GM19025 (cell line): ENCODE measurements around the gene BCAS3.
"Not testable (repeated sequence)": the region's sequence is repeated elsewhere in the genome, so short reads cannot be mapped to it uniquely, and the experiment has no call there.

Experiments
- ATAC-seq: cut with Tn5 transposase; IDR thresholded peaks from one replicate; pipeline ENCODE4 v1.9.1; 2021; ENCODE audit warnings: mild to moderate bottlenecking, low read depth, moderate library complexity; ENCODE audit not compliant: unreplicated experiment

BCAS3 gene

DNA sequence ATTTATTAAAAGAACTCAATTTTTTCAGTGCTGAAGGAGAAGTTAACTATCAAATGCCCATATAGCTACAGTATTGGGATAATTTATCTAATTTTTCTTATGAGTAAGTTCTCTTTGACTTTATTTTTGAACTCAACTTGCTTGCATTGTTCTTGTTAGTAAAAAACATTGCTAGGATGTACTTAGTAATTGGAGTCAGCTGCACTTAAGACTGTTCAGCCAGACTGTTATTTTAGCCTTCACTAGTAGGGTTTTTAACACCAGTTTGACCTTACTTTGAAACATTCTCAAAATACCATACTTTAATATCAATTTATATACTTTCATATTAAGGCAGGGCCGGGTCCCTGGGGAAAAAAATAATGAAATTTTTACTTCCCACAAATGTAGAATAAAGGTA is 465.4 kb downstream of the BCAS3 start:
- no peak for ATAC-seq

DNA sequence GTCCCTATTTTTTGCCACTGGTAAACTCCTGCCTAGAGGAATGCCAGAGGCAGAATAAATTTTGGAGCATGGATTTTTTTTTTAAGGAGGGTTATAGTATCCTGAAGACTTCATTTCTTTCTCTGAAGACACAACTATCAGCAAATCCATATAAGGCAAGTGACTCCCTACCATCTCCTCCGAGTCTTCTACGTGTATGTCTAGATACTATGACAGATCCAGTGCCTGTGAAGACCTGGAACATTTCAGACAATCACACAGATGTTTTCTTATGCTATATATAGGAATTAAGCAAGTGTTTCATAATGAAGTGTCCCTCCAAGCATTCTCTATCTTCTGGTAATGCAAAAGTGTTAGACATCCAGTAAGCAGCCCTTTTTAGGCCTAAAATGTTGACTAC is 466.5 kb downstream of the BCAS3 start:
- ATAC-seq: no peak

DNA sequence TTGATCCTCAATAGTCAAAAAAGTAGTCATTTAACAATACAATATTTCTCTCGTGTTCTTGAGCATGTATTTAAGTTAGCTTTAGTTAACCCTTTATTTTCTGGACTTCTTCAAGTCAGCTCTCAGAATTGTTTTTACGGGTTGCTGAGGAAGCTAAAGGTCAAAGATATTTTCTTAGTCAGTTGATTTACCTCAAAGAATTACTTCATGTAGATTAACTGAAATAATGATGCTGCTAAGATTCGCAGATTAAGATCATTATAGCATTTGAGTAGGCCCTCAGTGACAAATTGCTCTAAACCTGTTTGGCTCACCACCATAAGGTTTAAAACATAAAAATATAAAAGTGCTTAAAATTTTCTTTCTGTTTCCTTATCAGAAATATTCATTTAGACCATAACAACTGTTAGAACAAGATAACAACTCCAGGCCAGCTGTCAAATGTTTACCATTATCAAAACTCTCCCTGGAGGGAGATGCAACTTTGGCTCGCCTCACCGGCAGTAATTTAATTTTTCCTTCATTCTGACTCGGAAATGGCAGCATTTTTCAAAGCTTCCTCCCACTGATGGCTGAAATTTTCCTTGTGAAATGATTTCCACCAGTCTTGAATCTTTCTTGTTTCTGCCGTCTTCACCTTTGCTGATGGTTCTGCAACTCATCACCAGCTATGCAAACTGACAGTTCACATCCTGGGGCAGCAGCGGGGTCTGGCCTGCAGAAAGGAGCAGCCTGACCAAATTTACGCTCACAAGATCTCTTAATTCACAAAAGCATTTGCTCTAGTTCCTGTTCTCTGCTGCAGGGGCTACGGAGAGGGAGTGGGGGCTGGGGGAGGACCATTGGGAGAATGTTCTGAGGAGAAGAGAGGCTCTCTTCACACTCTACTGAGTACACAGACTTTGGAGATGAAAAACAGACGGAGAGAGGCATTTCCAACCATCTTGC is 467.2 kb downstream of the BCAS3 start:
- no peak for ATAC-seq

DNA sequence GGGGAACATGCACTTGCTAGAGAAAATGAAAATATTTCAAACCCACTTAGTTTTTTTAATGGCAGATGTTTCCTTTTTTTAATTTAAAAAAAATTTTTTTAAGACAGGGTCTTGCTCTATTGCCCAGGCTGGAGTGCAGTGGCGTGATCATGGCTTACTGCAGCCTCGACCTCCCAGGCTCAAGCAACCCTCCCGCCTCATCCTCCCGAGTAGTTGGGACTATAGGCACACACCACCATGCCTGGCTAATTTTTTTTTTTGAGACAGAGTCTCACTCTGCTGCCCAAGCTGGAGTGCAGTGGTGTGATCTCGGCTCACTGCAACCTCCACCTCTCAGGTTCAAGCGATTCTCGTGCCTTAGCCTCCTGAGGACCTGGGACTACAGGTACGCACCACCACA is 469.2 kb downstream of the BCAS3 start:
- ATAC-seq: not testable (repeated sequence)

DNA sequence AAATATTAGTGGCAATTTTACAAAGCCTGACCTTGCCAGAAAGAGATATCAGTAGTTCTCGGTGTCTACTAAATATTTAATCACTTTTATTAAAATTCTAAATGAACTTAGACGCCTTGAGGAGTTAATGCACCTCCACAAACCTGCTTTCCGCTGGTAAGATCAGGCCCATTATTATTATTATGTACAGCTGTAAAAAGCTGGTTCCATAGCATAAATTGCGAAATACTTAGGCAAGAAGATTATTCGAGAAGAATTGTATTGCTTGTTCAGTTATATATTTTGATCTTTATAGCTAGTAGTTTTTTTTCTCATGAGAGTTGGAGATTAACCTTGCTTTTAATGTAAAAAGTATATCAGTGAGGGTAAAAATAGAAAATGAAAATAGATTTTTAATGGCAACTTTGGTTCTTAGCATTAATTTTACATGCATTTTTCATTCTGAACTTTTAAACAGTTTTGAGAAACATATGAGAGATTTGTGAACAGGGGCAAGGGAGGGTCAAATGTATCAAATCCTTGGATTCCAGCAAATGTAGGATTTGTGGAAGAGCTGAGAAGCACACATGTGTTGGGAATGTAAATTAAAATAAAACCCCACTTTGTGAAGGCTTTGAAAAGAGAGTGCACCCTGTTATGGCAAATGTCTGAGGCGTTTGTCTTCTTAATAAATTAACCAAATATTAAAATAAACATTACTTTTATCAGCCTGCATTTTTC is 471.6 kb downstream of the BCAS3 start:
- no peak for ATAC-seq

DNA sequence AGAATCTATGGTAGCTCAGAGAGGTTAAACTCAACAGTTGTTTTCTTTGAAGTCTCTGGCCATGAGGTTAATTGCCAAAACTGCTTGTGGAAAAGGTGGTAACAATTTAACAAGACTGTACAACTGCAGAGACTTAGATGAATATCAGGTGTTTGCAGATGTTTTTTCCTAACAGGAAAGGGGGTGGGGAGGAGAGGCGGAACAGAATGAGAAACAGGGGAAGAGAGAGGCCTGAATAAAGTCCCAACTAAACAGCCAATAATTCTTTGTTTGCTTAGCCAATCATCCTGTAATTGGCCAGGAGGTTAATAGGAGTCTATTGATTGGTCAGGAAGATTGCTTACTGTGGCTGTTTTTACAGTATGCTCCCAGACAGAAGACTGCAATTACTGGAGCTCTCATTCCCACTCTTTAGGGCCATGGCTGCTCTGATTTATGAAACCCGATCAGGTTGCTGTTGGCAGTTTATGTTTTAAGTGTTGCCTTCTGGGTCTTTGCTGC is 472.3 kb downstream of the BCAS3 start:
- no peak for ATAC-seq

DNA sequence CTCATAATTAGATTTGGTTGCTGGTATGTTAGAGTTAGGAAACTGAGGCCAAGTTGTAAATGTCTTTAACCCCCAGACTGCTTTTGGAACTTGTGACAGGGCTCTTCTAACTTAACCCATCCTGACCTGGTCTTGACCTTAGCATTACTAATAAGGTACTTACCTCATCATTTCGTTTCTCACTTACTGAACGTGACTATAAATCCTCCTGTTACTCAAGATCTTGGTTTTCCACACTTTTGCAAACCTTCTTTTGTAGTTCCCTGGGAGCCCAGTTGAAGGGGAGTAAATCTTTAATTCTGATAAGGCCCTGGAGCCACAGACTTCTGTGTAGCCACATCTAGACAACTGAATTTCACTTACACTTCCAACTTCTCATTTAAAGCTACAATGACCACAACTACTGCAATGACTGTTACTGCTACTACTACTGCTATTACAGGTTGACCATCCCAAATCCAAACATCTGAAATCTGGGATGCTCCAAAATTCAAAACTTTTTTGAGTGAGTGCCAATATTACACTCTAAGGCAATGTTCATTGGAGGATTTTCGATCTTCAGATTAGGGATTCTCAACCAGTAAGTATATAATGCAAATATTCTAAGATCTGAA is 473.1 kb downstream of the BCAS3 start:
- no peak for ATAC-seq

DNA sequence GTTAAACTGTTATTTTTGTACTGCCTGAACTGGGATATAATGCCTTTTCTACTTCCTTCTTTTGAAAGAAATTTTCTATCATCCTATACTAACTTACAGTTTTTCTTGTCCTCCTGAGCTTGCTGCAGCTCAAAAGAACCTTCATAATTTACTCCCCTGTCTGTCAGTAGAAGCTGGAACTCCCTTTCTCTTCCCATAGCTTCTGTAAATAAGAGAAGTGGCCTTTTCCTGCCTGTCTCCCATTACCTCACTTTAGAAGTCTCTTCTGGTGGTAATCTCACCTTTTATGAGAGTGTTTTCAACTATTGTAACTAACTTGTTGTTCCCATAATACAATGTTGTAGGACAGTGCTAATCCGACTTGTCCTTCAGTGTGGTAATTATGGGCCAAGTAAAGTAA is 475.2 kb downstream of the BCAS3 start:
- ATAC-seq: no peak

DNA sequence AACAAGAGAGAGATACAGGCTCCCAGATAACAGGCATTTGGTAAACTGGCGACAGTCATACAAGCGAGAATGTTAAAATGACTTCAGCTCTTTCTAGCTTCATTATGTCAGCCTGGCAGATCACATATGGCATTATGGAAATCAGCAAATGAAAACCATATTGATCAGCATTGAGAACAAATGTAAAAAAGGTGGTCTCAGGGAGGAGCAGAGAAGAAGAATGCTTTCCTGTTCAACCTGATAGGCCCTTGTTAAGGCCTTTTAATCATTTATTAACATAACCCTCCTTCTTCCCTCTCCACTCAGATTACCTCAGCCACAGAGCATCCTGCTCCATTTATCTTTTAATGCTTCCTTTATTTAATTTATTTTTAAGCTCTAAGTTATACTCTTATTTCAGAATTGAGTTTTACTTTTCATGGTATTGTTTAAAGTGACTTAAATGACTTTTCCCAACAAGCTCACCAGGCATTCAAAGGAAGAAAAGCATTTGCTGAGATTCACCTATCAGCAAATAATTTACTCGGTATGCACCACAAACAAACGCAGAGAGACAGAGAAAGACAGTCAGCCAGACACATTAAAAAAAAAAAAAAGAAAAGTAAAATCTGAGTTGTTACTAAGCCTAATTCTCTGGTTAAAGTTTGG is 478.1 kb downstream of the BCAS3 start:
- no peak for ATAC-seq

DNA sequence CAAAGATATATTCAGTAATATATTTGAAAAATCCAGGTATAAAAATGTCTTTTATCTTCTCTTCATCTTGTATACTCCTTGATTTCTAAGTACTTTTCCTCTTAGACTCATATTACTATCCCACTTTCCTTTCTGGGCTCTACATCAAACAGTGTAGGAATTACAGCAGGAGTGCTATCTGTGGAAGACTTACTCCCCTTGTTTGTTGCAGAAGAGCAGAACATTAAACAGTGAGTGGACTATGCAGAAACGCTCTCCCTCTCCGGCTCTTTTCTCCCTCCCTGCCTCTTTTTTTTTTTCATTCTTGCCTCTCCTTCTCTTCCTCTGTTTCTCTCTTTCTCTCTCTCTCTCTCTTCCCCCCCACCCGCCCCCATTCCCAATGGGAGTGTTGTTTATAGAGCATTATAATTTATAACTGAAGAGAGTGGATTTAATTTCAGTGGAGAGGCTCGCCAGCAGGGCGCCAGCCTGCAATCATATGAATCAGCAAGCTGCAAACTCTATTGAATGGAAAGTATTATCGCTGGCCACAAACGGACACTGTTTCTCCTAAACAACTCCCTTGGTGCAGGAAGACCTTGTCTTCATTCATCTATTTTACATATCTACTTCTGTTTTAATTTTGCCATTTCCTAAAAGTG is 479.7 kb downstream of the BCAS3 start:
- no peak for ATAC-seq

DNA sequence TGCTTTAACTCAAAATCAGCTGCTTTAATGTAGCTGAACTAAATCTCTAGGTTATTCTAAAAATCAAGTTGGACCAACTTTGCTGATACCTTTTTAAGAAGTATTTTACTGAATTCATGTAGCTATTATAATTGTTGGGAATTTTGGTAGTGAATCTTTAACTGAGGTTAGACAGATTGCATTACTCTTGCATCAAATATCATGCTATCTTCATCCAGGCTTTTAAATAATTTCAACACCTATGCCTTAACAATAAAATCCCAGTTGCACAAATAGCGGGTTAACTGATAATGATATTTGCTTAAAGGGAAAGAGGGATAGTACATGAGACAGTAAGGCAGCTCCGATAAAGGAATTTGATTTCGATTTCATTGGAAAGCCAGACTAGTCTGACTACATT is 480.7 kb downstream of the BCAS3 start:
- no peak for ATAC-seq

DNA sequence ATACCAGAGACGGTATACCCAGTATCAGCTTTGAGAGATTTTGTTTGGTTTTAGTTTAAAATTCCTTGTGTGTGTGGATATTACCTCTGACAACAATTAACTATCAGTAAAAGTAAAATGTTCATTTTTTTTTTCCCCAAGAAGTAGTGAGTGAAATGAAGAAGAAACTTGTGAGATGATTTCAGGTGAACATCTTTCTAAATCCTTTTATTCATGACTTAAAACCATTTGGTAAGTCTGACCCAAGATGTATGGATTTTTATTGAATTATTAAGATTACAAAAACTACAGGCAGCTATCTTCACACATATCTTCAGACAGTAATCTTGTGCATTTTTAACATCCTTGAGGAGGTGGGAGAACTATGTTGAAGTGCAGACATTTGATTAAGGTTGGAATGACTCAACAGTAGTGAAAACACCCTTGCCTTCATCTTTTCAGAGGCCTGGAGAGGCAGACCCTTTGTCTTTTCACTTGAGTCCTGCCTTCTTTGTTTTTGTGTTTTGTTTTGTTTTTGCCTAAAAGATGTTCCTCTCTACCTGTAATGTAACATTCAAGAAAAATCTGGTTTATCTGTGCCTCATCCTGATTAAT is 481.7 kb downstream of the BCAS3 start:
- no peak for ATAC-seq

DNA sequence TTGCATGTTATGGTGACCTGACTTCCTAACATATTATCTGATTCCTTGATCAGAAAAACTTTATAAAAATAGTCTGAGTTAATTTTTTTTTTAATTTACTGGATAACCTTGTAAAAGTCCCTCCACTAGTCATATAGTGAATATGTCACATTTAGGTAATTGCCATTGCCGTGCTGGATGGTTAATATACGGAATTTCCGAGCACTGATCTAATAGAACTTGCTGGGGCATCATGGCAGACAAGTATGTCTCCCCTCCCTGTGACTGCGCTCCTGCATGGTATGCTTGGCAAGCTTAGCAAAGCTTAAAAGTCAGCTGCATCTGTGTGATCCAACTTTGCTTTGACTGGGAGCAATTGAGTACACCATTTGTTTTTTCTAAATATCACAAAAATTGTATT is 482.6 kb downstream of the BCAS3 start:
- ATAC-seq: no peak

DNA sequence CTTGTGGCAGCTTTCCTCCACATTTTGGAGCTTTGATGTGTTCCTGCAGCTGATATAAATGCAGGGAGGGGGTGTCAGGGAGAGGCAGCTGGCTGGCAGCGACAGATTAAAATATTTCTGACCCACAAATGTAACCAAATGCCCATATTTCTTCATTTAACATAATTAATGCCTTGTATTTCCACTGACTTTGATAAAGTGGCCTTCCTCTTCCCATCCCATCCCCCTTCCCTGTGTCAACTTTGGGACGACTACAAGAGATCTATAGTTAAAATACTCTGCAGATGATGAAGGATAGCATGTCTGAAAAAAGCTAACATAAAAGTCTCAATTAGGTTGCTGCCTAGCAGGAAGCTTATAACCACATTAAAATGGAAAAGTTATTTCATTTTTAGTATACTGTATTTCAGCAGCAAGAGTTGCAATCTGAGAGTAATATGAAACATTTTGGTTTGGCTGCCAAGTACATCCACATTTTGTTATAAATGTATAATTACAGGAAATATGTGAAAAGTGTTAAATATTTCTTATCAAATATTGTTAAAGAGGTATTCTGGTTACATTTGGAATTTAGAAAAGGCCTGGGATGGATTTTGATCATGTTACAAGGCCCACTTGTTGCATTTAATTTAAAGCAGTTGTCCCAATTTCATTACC is 483.3 kb downstream of the BCAS3 start:
- no peak for ATAC-seq

DNA sequence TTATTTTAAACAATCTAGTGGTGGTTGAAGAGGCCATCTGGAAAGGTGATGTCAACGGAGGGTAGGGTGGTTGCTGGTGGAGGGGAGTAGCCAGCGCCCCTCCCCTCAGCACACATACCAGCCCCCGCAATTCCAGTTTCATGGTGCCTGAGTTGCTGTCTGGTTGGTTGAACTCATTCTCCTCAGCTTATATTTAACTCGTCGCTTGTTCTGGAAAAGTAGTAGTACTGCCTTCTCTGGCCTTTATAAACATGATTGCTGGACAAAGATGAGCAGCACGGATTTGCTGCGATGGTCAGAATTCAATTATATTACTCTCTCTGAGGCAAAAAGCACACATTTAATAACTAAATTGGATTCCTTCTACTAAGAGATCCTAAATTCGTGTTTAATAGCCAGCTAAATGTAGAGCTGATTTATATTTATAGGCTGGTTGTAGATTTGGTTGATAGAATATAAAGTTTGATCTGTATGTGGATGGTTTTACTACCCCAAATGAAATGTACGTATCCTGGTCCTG is 484.0 kb downstream of the BCAS3 start:
- no peak for ATAC-seq

DNA sequence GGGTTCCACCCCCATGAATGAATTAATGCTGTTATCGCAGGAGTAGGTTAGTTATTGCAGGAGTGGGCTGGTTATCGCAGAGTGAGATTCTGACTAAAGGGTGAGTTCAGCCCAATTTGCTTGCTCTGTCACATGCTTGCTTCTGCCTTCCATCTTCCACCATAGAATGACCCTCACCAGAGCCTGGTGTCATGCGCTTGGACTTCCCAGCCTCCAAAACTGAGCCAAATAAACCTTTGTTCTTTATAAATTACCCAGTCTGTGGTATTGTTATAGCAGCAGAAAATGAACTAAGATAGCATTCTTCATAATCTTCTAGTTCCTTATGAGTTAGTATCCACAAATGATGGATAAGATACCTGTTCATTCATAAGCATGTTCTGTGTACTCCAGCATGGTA is 486.9 kb downstream of the BCAS3 start:
- no peak for ATAC-seq

DNA sequence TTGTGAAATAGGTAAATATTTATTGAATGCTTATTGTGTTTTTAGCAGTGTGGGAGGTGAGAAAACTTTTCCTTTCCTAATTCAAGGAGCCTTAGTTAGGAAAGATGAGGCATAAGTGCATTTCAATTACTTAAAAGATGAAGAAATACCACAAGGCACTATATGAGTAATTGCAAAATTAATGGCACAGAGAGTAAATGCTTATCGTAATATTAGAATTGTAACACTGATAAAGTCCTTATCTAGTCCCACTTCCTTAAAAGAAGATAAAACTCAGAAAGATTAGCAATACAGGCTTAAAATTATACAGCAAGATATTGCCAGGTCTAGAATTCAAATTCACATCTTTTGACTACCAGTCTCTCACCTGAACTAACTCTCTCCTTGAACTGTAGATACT is 489.4 kb downstream of the BCAS3 start:
- no peak for ATAC-seq

DNA sequence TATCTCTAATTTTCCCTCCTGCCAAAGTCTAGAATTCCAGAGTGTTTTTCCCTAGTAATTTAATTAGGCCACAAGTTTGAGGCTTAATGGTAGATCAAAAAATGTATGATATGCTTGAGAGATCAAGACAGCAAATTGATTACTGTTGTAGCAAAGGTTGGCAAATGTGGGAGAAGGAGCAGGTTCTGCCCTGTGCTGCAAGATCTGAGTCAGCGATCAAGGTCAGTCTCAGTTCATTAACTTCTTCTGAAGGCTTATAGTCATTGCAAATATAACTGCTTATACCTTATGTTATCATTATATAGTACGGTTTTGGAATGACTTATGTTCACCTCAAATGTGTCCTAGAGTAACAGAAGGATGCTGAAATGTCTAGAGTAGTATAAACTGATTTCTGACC is 490.9 kb downstream of the BCAS3 start:
- ATAC-seq: no peak

DNA sequence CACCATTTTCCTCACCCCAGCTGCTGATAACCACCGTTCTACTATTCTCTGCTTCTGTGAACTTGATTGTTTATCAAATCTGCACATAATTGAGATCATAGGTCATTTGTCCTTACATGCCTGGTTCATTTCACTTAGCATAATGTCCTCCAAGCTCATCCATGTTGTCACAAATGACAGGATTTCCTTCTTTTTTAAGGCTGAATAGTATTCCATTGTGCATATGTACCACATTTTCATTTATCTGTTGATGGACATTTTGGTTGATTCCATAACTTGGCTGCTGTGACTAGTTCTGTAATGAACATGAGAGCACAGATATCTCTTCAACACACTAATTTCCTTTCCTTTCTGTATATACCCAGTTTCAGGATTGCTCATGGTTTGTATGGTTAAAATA is 496.7 kb downstream of the BCAS3 start:
- ATAC-seq: no peak
